GM18951 (cell line): ENCODE measurements around the gene LCE2C.
"Not testable (repeated sequence)": the region's sequence is repeated elsewhere in the genome, so short reads cannot be mapped to it uniquely, and the experiment has no call there.

Source experiments
- POLR2A ChIP-seq: IDR thresholded peaks from 4 replicates; pipeline ENCODE4 v1.6.1; 2011; ENCODE audit warnings: mild to moderate bottlenecking; ENCODE audit not compliant: insufficient read length, insufficient read depth; ENCODE audit errors: extremely low read depth
- in situ Hi-C: fragments of 300-500 bp; cut with MboI; formaldehyde crosslinking; loops from one replicate; pipeline ENCODE4 v1.12.0; 2022; ENCODE audit warnings: low sequenced_read_pairs, mixed read lengths, inconsistent platforms; ENCODE audit not compliant: unreplicated experiment

LCE2C gene, protein sequence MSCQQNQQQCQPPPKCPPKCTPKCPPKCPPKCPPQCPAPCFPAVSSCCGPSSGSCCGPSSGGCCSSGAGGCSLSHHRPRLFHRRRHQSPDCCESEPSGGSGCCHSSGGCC

DNA sequence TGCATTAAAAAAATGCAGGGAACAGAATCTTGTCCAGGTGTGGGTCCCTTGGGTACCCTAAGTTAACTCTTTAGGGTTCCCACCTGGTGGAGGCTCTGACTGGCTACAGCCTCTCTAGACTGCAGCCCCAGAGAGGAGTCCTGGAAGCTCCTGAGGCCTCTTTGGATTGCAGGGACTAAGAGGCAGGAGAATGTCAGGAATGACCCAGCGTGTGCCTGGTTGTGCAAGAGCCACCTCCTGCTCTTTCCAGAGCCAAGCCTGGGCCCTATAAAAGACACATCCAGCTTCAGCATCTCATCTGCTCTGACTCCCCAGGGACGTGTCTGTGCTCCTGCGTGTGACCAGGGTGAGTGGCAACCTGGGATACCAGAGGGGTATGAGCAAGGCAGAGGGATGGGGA is at the start of gene LCE2C:
TSS of gene LCE2C (plus strand) at position 297 of the 400 bp plus-strand sequence. CDS start 737 bp downstream, outside the sequence.
- in situ Hi-C loops, result not testable (repeated sequence)

DNA sequence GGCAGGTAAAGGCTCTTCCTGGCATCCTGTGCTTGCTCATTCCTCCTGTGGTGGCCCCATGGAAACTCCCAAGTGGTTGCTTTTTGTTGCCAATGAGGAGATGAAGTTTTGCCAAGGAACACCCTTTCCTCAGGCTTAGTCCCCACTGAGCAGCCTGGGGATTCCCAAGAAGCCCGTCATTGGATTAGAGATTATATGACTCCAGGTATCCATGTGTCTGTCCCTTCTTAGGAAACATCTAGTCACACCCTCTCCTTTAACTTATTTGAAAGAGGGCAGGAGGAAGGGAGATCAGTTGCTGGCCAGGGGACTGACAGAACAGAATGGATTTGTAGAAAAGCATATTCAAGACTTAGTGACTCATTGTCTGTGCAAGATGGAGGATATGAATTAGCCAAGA is 48.3 kb upstream of the LCE2C start:
- in situ Hi-C loops, result no loop called here
- TF ChIP-seq POLR2A, result no peak

DNA sequence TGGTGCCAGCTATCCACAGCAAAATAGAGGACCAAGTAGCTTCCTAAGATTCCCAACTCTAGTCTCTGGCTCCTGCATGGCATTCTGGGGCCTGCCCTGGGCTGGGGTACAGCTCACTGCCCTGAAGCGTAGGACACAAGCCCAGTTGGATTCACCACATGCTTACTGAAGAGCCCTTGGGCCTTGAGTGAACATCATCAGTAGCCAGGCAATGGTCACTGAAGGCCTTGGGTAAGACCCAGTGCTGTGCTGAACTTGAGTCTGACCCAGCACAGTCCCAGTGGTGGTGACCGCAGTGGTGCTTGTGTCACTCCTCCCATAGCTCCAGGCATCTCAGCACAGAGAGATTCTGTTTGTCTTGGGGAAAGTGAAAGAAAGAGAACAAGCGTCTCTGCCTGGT is 44.5 kb upstream of the LCE2C start:
- TF ChIP-seq POLR2A, result no peak

DNA sequence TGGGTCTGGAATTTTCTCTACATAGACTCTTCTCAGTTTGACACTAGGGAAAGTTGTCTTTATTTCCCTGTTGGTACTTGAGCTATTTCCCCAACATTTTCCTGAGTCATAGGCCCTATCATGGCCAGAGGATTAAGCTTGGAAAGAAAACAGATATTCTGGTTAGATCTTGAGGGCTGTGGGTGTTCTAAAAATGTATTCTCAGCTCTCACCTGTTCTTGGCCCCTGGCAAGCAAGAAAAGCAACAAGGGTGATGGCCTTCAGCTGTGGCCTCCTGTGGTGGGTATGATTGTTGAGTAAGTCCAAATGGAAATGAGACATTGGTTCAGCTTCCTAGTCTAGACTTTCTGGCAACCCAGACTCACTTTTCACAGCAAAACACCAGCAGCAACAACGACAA is 34.7 kb upstream of the LCE2C start:
- in situ Hi-C loops, result no loop called here
- TF ChIP-seq POLR2A, result no peak

More for the DNA sequence above, 44.5 kb upstream of the LCE2C start:
- in situ Hi-C loops, result no loop called here

GRCh38 chr1:152643945-152644344 is 31.1 kb upstream of the LCE2C start:
- in situ Hi-C loops, result no loop called here
- TF ChIP-seq POLR2A, result no peak

- in situ Hi-C loops, result no loop called here
- no peak for TF ChIP-seq POLR2A
These were observed 29.9 kb upstream of the LCE2C start for GRCh38 chr1:152645146-152645545.

GRCh38 chr1:152646656-152647055 is 28.4 kb upstream of the LCE2C start:
- no peak for TF ChIP-seq POLR2A
- in situ Hi-C loops, result no loop called here

- in situ Hi-C loops, result no loop called here
- no peak for TF ChIP-seq POLR2A
These were observed 21.0 kb upstream of the LCE2C start for GRCh38 chr1:152654110-152654509.

DNA sequence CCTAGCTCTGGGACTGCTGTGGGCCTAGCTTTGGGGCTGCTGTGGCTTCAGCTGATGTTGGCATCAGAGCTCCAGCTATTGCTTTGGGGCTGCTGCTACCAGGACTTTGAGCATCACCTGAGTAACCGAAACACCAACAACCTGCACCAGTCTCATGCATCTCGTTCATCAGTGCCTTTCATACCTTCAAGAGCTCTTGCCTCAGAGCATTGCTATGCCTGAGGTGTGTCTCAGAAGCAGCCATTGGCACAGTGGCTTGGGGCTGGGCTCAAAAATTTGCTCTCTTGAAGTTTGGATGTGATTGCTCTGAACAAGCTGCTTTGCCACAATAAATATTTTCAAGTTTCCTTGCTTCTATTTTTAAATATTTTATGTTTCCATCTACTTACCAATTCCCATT is 18.6 kb upstream of the LCE2C start:
- TF ChIP-seq POLR2A, result no peak
- in situ Hi-C loops, result no loop called here

- in situ Hi-C loops, result no loop called here
- no peak for TF ChIP-seq POLR2A
These were observed 17.4 kb upstream of the LCE2C start for GRCh38 chr1:152657677-152658076.

DNA sequence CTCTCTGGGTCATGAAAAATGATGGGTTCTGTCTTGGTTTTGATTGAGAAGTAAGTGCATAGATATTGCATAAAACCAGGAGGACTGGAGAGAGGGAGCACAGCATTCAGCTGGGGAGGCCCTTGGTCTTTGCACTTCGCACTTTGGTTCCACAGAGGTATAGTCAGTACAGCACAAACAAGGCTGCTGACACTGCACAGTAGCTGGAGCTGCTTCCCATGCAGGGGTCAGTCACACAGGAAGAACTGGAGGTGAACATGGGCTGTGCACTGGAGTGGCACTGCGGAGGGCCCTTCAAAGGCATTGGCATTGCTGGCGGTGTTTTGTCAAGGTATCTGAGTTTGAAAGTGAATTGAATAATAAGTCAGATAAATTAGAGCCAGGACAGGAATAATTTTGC is 16.4 kb upstream of the LCE2C start:
- in situ Hi-C loops, result no loop called here
- TF ChIP-seq POLR2A, result no peak

- in situ Hi-C loops, result no loop called here
- TF ChIP-seq POLR2A, result no peak
These were observed 12.0 kb upstream of the LCE2C start, which contains the start of gene LCE2D for GRCh38 chr1:152663098-152663497. TSS of gene LCE2D (plus strand) at chr1:152663380. CDS start at chr1:152664106, 726 bp downstream.

GRCh38 chr1:152666171-152666570 is 8.9 kb upstream of the LCE2C start:
- in situ Hi-C loops, result not testable (repeated sequence)

- in situ Hi-C loops, result no loop called here
- TF ChIP-seq POLR2A, result no peak
These were observed 7.4 kb upstream of the LCE2C start for GRCh38 chr1:152667648-152668047.

DNA sequence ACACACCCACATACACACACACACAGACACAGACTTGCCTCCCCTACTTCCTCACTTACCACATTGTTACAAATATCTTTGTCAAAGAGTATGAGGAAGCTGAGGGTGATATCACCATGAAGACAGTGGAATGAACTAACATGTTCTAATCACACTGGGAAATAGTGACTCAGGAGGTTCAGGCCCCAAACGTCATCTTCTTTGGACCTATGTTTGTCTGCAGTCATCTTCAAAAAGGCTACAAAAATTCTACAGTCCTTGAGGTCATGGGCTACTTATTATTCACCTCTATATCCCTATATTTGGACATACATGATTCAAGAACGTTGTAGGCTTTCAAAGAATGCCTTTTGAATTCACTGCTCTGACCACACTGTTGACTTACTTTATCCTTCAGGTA is 2.1 kb upstream of the LCE2C start:
- TF ChIP-seq POLR2A, result no peak
- in situ Hi-C loops, result no loop called here
